ENCODE data around the gene COX10.
"Not testable (repeated sequence)": the region's sequence is repeated elsewhere in the genome, so short reads cannot be mapped to it uniquely, and the experiment has no call there.

The COX10 gene

DNA sequence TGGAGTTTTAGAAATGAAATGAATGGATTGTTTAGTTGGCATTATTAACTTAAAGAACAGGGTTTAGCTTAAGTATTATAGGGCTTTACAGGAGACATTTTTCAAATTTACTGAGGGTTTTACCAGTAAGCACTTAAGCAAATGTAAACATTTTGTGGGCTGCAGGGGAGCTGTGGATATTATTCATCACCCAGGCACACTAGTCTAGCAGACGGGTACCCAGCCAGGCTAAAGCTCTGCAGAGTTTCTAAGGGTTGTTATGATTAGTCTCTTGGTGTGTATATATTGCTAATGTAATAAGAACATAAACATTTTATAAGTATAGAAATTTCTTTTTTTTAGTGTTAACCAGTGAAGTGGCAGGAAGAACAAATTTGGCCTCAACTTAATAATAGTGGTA lies 110.6 kb downstream of the COX10 start:
- not testable (repeated sequence) for DNase-seq (ENCODE audit: low spot score)

DNA sequence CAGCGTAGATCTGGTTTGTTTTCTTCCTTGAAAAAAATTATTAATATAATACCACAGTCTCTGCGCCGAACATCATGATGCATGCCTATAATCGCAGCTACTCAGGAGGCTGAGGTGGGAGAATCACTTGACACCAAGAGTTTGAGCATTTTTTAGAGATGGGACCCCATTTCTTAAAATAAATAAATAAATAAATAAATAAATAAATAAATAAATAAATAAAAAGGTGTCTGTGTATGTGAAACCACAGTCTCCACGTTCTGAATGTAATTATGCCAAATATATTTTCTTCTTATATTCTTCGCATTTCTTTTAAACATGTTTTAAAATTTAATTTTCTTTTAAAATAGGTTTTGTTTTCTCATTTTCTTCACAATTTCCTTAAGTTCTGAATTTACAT lies 112.8 kb downstream of the COX10 start:
- DNase-seq (ENCODE audit: low spot score), result not testable (repeated sequence)

DNA sequence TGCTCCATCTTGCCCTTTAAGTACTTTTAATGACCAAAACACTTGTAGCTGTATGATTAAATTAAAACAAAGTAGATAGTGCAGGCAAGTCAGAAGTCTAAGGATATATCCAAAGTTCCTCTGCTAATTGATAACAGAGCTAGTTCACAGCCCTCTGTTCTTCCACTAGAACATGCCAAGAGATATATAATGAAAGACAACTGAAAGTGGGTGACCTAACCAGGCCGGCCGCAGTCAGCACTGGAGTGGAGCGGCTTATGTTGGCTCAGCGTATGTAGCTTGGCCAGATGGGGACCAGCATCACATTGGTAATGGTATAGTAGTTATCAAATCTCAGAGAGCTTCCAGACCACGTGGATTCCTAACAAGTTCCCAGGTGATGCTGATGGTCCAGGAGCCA lies 115.2 kb downstream of the COX10 start:
- DNase-seq (ENCODE audit: low spot score), result not testable (repeated sequence)

DNA sequence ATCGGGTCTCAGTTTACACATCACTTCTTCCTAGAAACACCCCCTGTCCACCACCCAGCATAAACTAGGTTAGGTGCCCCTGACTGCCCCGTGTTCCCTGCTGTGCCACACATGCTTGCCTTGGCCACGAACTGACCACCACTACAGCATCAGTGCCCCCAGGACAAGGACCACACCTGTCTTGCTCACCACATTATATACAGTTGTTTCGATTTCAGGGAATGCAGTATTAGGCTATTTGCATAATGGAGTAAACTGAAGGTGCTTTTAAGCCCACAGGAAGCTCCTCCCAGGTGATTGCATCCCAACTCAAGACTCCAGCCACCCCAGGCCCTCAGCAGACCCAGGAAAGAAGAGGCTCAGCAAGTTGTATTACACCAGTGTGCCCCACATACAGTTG lies 117.1 kb downstream of the COX10 start:
- not testable (repeated sequence) for DNase-seq (ENCODE audit: low spot score)

DNA sequence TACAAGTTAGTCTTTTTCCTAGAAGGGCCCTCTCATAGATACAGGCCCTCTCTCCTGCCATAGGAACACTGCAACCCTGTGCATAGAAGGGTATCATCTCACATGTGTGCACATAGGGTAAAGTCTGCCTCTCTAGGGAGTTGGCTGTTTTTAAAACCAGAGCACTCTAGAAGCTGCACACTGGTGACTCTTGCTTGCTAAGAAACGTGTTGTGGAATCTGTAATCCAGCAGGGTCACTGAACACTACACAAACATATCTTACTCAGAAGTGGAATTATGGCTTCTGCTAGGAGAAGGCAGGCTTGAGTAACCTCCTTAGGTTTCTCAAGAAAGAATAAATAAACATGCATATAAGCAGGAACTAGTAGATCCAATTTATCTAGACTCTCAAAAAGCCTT lies 121.5 kb downstream of the COX10 start:
- DNase-seq (ENCODE audit: low spot score), result not testable (repeated sequence)

DNA sequence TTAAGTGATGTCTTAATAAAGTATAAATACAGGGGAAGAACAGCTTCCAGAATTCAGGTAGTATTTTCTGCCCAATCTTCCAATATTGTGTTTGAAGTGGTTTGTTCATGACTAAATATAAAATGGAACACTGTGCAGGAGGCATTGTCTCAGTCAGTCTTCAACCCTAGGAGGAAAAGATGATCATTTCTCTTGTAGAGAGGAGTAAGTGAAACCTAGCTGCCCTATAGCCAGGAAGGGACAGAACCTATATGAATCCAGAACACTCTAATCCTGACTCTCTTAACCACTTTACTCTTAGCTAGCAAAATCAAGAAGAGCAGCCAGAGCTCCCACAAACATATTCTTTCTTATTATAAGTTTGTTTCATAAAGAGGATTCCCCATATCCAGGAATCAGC lies 122.2 kb downstream of the COX10 start:
- DNase-seq (ENCODE audit: low spot score), result not testable (repeated sequence)

DNA sequence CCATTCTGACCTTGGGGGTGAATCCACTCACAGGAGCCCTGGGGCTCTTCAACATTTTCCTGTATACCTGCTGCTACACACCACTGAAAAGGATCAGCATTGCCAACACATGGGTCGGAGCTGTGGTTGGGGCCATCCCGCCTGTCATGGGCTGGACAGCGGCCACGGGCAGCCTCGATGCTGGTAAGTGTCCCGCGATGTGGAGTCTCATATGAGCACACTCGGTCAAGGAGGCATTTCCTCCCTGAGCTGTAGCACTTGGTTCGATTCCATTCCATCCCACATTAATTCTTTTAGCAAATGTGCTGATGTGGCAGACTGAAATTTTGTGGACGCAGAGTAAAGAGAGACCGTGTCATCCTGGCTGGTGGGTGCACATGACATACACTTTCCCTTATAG lies 122.7 kb downstream of the COX10 start:
- not testable (repeated sequence) for DNase-seq (ENCODE audit: low spot score)

DNA sequence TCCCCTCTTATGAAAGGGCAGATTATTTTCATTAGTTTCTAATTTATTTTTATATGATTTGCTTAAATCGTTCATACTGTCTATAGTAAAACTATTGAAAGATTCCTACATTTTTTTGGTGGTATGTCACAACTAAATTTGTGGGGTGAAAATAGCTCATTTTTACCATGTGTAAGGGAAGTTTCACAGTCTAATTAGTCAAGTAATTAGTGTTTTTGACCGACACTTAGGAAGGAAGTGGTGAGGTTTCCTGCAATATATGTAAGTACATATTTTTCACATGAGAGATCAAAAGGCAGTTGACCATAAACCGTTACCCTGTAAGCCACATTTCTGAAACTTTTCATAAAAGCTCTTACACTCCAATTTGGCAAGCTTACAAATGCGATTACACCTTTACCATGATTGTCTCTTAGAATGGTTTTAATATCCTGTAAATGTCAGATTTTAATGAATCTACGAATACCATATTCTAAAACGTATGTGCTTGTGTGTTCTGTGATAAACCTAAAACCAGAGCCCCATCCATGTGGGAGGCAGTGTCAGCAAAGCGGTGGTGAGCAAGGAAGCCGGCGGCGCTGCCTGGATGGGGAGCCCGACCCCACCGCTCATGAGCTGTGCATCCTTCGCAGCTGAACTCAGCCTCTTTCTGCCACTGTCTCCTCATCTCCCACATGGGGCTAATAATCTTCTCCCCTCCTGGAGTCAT lies 123.5 kb downstream of the COX10 start:
- DNase-seq (ENCODE audit: low spot score), result not testable (repeated sequence)

DNA sequence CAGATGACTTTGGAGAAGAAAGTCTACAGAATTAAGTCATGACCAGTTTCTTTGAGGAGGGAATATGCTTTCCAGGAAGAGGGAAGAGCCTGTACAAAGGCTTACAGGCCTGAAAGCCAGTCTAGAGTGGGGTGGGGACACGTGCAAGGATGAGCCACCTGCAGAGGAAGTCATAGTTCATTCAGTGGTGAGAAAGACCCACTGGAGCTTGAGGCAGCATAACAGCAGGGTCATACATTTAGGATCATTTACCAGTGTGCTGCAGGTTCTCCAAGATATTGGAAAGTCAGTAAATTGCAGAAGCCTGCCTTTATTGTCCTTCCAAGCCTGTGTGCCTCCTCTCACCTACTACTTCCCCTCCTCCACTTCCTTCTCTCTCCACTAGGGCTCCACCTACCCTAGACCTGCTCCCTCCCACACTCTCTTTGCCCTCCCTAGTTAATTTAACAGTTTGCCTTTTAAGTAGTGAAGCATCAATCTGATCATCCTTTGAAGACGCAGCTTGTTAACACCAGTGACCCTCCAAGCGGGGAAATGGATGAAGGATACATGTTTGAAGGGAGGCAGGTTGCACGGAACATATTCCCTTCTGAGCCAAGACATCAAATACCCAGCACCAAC lies 127.2 kb downstream of the COX10 start:
- no peak for DNase-seq (ENCODE audit: low spot score)

DNA sequence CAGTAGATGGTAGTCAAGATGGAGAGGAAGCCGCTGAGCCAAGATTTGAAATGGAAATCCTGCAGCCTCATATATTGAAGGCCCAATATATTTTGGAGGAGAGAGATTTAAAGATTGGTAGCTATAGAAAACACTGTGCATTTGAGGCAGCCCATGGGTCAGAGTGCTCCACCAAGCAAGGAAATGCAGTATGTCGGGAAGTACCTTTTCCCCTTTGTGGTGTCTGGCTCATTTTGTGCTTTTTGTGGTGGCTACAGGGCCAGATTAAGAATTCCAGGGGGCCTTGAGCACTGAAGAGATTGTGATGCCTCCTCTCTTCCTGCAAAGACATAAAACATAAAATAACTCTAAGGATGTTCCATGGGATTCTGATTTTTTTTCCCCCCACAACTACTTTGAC lies 127.8 kb downstream of the COX10 start:
- no peak for DNase-seq (ENCODE audit: low spot score)

DNA sequence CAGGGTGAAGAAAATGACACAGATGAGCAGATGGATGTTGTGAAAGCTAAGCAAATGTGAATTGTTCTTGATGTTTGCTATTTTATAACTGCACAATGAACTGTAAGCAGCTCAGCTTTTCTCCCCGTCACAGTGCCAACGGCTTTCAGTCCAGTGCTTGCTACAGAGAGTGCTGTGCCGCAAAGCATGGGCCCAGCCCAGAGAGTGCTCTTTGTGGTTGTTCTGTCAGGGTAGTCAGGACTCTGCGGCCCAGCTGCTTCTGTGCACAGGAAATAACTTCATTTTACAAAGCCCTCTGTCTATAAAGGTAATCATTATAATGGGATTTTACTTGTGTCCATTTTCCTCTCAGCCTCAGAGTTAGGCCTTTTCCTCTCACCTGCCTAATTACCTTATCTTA lies 128.3 kb downstream of the COX10 start:
- no peak for DNase-seq (ENCODE audit: low spot score)

DNA sequence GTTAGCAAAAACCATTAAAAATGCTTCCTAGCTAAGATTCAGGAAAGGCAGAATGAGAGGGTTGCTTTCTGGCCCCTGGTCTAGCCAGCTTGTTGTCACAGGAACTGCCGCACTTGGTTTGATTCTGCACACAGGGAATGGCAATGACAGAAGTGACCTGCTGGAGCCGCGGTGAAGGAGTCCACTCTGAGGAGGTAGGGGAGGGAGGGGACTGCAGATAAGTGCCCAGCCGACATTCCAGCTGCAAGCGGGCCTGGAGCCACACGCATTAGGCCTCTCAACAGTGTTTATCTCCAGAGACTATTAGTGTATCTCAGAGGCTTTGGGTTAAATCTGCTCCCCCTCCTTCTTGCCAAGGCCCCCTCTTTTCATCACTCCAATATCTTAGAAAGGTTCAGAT lies 128.7 kb downstream of the COX10 start:
- no peak for DNase-seq (ENCODE audit: low spot score)

DNA sequence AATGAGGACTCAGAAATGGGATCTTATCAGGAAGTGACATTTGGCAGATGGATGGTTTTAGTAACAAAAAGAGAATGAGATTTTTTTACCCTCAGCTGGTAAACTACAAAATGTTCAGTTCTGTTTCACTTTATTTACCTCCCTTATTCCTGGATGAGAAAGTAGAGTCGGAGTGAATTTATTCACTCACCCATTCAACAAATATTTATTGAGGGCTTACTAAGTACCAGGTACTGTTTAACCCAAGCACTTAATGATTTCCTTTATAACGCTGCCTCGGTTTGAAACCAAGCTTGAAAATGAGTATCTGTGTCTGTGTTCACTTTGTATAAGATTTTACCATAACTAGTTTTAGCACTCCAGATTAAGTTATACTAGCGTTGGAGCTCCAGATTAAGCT lies 129.3 kb downstream of the COX10 start:
- no peak for DNase-seq (ENCODE audit: low spot score)

DNA sequence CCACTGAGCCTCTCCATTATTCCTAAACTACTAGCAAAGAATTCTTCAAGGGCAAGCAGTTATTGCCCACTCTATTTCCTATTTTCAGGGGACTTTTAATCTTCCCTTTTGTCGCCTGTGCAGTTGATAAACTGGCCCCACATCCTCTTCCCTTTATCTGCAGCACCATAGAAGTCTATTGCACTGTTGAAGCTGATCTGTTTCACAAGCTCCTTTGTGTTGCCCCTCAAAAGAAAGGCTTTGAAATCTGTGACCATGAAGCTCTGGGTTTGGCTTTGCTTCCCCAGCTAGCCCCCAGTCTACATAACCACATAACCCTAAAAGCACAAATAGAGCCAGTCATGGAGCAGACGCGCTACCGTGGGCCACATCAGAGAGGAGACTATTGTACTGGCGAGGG lies 130.3 kb downstream of the COX10 start:
- DNase-seq (ENCODE audit: low spot score), result no peak

DNA sequence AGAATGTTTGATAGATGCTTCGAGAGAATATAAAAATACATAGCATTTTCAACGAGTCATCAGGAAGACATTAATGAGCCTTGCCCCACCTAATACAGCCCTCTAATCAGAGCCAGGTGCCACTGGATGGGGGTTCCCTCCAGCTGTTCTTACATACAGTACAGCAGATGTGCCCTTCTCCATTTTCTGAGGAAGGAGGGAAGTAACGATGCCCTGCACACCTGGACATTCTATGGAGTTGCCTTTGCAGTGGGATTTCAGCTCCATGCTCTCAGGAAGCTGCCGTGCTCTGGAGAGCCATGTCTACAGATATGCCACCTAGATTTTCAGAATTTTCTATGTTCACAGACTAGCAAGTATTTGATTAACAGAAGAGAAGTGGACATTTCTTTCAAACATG lies 131.1 kb downstream of the COX10 start:
- DNase-seq (ENCODE audit: low spot score), result no peak

DNA sequence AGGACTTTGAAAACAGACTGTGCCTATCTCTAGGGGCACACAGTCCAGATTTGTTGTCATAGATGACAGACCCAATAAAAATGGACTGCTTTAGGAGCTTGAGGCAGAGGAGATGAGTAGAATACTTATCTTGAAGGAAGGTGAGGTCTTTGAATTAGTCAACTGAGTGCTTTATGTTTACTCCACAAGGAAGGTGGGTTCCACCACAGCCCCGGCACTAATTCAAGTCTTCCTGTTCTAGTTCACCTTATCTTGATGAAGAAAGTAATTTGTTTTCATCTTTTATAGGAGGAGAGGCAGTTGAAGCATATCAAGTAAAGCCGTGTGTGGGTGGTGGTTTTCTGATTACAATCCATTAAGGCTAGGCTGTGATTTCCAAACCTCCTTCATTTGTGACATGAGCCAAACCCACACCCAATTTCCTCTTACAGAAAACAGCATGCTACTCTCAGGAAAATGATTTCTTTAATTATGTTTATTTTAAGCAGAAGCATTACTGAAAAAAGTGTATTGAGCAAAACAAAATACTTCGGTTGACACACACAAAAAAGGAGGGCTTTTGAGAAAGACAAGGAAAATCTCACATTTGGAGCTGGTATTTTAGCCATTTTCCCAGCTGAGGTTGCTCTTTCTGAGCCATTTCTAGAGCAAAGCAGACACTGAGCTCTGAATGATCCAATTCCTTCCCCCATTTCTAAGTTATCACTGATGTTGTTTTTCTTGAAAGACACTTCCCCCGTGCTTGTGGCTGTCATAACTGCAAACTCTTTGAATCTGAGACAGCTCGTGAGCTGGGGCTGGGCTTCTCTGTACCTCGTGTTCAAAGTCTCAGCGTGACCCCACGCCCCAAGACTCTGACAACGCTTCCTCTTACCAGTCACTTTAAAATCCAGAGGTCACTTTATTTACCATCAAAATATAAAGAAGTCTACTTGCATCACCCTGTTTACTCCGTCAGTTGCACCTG lies 132.0 kb downstream of the COX10 start:
- no peak for DNase-seq (ENCODE audit: low spot score)

DNA sequence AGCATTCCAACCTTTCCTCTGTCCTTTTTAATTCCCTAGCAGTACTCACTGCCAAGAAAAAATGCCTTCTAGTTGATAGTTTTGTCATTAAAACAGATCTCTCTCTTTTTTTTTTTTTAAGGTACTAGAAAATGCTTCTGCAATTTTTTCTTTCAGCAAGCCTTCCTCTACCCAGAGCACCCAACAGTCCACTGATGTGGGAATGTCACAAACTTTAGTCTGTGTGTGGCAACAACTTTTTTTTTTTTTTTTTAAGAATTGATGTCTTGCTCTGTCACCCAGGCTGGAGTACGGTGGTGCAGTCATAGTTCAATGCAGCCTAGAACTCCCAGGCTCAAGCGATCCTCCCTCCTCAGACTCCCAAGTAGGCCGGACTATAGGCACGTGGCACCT lies 132.7 kb downstream of the COX10 start:
- no peak for DNase-seq (ENCODE audit: low spot score)

DNA sequence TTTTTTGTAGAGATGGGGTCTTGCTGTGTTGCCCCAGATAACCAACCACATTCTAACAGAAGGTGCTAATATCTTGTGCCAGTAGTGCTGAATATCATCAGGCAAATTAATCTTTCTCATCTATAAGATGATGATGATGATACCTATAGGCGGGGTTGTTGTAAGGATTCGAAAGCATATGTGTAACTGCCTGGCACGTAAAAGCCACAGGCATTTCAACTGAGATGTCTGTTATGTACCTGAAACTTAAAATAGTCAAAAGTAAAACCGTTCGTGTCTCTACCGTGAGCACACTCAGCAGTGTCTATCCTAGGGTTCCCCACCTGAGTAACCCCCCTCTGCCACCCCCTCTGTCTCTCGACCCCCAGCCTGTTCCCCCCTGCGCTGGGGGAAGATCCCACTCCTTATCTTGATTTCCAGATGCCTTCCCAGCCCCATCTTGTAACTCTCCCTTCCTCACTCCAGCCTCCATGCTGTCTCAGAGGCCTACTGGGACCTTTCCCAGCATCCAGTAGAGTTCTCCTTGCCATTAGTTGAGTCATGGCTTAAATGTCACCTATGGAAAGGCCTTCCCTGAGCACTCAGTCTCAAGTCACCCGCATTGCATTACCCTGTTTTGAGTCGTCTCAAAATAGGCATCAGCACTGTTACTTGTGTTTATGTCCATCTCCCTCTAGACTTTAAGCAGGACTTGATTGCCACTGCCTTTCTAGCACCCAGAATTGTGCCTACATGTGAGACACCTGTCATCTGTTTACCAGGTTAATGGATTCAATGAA lies 133.3 kb downstream of the COX10 start:
- DNase-seq (ENCODE audit: low spot score), result no peak

DNA sequence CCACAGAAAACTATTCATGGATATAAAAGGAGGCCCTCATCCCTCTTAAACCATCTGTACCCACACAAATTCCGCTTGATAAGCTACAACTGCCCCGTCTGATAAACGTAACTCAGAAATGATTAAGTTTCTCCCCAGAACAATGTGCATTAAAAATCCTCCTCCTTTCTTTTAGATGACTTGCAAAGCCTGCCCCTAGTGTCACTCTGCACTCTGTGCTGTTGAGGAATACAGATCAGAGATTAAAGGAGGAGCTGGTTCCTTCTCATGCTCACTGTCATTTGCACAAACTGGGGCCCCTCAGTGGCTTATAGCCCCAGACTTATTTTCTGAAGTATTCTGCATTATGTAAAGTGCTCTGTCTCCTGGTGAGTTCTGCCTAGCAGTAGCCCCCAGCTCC lies 134.1 kb downstream of the COX10 start:
- no peak for DNase-seq (ENCODE audit: low spot score)

DNA sequence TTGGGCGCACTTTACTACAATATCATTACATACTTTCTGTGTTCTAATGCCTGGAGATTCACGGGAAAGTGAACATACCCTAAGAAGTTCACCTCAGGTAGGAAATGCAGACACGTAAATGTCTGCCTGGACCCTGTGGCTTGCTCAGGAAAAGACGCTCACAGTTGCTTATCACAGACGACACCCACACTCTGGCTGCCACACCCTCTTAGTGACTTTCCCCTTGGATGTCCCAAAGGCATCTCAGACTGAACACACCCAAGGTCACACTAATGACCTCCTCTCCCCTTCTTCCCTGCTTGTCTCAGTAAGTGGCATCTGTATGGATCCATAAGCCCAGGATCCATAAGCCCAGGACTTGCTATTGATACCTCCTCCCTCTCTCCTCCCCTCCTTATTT lies 134.8 kb downstream of the COX10 start:
- DNase-seq (ENCODE audit: low spot score), result no peak

DNA sequence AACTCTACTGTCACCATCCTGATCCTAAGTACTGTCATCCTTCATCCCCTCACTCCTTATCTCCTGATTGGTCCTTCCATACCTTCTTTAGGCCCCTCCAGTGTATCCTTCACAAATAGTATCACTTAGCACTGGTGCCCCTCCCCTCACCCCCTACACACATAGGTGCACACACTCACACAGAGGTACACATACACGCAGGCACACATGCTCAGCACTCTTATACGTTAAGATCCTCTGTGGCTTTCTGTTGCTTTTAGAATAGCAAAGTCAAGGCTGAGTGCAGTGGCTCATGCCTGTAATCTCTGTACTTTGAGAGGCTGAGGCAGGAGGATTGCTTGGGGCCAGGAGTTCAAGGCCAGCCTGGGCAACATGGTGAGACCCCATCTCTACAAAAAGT lies 135.2 kb downstream of the COX10 start:
- no peak for DNase-seq (ENCODE audit: low spot score)

DNA sequence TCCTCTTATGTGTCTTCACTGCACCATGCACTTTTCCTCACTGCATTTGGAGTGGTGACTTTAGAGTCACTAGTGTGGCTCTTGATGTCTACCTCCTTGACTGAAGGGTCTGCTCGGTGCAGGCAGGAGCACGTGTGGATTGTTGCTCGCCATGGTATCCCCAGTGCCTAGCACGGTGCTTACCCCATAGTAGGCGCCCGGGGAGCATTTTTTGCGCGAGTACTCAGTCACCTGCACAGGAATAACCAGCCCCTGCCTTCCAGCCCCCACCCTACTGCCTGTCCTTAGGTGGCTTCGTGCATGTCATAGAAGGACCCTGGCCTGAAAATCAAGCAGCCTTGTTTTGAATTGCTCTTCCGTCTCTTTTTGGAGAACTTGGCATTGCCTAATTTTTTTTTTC lies 136.1 kb downstream of the COX10 start:
- DNase-seq (ENCODE audit: low spot score), result no peak
